Measurements from ENCODE around the gene FIG4.
"Not testable (repeated sequence)": the region's sequence is repeated elsewhere in the genome, so short reads cannot be mapped to it uniquely, and the experiment has no call there.

FIG4 gene

DNA sequence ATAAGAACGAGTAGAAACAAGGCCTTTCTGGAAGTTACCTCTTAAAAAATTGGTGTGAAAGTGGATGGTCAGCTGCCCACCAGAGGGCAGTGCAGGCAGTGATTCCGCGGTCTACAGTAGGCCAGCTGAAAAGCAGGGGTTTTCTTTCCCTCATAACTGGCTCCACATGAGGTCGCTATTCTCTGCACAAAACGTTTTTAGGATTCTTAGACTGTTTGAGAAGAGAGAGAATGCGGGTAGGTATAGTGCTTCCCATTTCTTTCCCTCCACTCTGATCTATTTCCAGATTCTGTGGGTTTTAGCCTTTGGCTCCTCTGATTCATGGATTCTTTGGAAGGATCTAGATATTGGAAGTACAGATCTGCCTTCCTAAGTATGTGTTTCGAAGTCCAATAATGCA lies 14.2 kb downstream of the FIG4 start:
- DNase-seq: peak in 3 of 4 experiments; percentile 34 to 48 (median 34)

- no peak for DNase-seq
Measured at GRCh38 chr6:109706513-109706912, 15.4 kb downstream of the FIG4 start.

GRCh38 chr6:109708099-109708498 lies 17.0 kb downstream of the FIG4 start:
- not testable (repeated sequence) for DNase-seq

DNA sequence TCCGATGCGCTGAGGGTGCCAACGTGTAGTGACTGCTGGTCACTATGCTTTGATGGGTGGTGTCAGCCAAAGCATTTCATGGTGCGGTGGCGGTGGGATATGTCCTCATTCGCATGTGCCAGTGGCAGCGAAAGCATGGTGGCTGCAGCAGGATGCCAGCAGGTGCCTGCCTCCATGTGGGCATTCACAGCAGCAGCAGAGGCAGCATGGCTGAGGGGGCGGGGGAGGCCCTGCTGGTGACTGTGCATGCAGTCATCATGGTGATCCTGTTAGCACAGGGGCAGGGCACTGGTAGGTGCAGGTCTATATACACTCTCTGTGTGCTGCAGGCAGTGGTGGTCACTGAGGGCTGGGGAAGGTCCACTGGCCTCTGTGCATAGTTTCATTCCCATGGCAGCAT lies 22.0 kb downstream of the FIG4 start:
- no peak for DNase-seq

GRCh38 chr6:109714166-109714565 lies 23.1 kb downstream of the FIG4 start:
- DNase-seq: no peak

- no peak for DNase-seq
Measured at GRCh38 chr6:109714611-109715010, 23.5 kb downstream of the FIG4 start.

DNA sequence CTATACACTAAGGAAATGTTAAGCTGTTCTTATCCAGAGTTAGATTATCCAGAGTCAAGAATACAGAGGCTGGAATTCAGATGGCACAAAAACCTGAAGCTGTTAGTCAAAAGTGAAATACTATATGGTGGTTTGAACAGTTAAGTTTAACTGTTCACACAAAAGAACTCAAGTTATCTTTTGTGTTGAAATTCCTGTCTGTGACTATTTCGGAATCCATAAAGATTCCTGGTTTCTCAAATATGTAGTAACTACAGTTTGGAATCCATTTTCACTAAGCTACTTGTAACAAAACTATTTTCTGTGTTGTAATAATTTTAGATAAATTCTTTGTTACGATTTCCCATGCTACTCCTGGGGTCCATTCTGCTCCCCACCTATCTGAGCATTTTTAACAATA lies 24.5 kb downstream of the FIG4 start:
- no peak for DNase-seq

GRCh38 chr6:109717971-109718370 lies 26.9 kb downstream of the FIG4 start:
- no peak for DNase-seq

GRCh38 chr6:109718991-109719390 lies 27.9 kb downstream of the FIG4 start:
- no peak for DNase-seq

- DNase-seq: no peak
Measured at GRCh38 chr6:109720311-109720710, 29.2 kb downstream of the FIG4 start.

DNA sequence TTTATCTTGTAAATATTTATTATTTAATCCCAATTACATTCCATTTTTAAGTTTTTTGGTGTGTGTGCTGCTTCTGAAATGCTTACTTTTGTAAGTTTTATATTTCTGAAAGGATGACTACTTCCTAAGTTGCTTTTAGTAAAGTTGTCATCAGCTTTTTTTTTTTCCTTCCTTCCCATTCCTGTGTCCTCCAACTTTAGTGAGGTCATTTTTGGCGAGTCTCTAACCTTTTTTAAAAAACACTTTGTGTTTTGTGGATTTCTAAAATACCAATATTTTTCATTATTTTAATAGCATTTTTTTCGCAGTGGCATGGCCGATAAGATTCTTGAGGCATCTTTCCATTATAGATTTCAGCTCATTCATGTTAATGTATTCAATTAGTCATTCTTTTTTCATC lies 30.9 kb downstream of the FIG4 start:
- DNase-seq: no peak

DNA sequence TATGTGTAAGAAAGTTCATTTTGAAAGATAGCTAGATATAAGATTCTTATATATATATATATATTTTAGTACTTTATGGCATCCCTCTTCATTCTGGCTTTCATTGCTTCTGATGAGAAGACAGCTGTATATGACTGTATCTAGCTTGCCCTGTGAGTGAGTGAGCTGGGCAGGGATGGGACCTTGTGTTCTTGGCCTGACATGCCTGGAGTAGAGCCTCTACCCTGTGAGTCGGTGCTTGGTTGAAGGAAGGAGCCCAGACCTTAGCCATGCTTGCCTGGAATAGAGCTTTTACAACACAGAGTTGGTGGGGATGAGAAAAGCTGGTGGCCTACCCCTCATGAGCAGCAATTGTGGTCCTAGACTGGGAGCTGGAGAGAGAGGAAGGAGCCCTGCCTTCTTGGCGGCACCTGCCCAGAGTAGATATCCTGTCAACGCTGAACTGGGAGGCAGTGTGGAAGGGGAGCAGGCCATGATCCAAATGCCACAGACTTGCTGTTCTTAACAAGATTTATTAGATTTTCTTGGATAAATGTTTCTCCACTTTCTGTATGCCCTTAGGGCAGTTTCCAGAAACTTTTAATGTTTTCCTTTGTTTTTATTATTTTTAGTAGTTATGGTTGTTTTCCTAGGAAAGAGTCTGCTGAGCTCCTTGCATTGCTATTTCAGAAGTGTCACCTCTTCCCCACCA lies 31.6 kb downstream of the FIG4 start:
- DNase-seq: no peak

GRCh38 chr6:109725250-109725649 lies 34.2 kb downstream of the FIG4 start:
- not testable (repeated sequence) for DNase-seq

DNA sequence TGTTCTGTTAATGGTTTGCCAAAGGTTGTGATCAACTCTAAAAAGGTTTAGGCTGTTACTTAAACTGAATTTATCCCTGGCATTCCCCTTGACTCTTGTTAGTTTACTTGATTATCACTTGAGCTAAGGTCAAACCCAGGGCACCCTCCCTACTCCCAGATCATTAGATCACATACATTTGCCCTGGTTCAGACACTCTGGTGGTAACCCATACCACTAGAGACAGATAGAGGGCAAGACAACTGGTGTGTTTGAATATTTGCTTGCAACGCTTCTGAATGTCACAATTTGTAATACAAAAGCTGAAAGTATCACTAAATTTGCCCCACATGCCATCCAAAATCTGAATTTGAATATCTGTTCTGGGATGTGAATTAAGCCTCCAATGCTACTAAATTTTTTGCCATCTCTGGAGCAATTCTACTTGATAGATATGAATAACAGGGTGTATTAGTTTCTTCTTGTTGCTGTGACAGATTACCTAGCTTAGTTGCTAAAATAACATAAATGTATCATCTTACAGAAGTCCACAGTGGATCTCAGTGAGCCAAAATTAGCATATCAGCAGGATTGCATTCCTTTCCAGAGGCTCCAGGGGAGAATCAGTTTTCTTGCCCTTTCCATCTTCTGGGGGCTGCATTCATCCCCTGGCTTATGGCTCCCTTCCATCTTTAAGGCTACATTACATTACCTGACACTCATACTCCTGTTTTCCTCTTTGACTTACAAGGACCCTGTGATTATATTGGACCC lies 45.4 kb downstream of the FIG4 start:
- DNase-seq: no peak

GRCh38 chr6:109738255-109738654 lies 47.2 kb downstream of the FIG4 start:
- no peak for DNase-seq

DNA sequence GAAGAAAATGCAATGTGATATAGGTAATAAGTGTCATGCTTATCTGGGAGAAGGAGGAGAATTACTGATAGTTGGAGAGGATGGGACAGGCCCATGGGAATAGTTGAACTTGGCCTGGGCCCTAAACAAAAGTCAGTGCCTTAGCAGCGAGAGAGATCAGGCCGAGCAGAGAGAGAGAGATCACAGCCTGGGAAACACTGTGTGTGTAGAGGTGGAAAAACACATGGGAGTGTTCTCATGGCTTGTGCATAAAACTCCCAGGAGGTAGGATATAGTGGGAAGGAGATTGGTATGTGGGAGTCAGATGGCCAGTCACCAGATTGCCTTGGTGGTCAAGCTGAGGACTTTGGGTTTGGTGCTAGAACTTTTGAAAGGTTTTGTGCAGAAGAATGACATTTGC lies 47.6 kb downstream of the FIG4 start:
- DNase-seq: no peak

- DNase-seq: no peak
Measured at GRCh38 chr6:109739686-109740085, 48.6 kb downstream of the FIG4 start.

DNA sequence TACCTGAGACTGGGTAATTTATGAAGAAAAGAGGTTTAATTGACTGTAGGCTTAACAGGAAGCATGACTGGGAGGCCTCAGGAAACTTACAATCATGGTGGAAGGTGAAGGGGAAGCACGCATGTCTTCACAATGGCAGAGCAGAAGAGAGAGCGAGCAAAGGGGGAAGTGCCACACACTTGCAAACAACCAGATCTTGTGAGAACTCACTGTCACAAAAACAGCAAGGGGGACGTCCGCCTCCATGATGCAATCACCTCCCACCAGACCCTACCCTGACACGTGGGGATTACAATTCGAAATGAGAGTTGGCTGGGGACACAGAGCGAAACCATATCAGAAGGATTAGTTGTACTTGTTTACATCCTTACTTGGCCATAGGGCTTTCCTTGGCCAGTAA lies 49.7 kb downstream of the FIG4 start:
- no peak for DNase-seq

DNA sequence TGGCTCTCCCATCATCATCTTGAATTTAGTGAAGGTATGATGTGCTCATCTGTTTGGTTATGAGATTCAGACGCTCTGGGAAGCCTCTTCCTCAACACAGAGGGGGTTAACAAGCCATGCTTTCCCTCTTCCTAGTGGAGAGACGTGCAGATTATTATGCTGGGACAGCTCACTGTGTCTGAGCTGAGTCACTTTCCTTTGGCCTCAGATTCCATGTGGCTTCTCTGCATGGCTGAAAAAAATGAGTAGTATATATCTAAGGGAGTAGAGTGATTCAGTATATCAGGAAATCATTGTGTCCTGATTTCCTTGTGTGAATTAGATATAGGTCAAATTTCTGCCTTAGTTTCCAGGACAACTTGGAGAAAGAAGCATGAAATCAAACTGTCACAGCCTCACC lies 52.6 kb downstream of the FIG4 start:
- DNase-seq: no peak

- DNase-seq: not testable (repeated sequence)
Measured at GRCh38 chr6:109744779-109745178, 53.7 kb downstream of the FIG4 start.

- no peak for DNase-seq
Measured at GRCh38 chr6:109747221-109747620, 56.1 kb downstream of the FIG4 start.

GRCh38 chr6:109759098-109759955 lies 68.2 kb downstream of the FIG4 start:
- no peak for DNase-seq

DNA sequence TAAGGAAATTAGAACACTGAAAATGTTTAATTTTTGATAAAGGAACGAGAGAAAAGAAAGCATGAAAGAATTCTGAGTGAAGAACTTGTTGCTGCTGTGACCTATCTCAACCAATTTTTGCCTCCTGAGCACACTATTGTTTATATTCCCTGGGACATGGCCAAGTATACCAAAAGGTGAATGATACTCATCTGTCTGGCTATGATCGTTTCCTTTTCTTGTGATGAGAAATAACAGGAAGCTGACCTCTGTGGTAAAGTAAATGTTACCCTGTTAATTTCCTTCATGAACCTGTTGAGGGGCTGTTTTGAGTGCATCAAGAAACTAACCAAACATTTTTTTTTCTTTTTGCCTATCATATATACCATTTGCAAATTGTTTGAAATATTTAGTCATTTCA lies 69.1 kb downstream of the FIG4 start:
- no peak for DNase-seq

GRCh38 chr6:109762166-109762565 lies 71.1 kb downstream of the FIG4 start:
- DNase-seq: no peak

Measured in activated naive CD4-positive, alpha-beta T cell (primary cell).